ENCODE data around the gene WDR35.
"Not testable (repeated sequence)": the region's sequence is repeated elsewhere in the genome, so short reads cannot be mapped to it uniquely, and the experiment has no call there.

Gene WDR35

DNA sequence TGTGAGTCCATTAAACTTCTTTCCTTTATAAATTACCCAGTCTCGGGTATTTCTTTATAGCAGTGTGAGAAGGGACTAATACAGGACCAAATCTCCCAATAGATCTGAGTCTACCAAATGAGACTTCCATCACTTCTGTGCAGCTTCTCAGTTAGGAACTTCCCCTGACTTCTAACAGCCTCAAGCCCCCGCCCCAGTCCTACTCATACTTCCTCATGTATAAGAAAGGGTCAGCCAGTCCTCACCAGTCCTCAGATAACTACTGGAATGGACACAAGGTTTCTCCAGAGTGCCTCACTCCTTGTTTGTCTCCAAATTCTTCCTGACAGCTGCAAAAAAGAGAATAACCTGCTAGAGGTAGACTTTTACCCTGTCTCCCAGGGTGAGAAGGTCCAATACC, 107.6 kb downstream of the WDR35 start:
- H3K27me3 ChIP-seq (ENCODE audit: control insufficient read depth, insufficient read depth, low read length): no peaks in the 10 kb centered on the region
- no peaks in the 10 kb centered on the region for H3K79me2 ChIP-seq
- H3K4me1 ChIP-seq: no peaks in the 10 kb centered on the region
- H3K4me3 ChIP-seq (ENCODE audit: low read depth, low read length): no peak overlapping the region
- H3K4me2 ChIP-seq (ENCODE audit: low read length): no peak overlapping the region
- no peaks in the 10 kb centered on the region for H3K36me3 ChIP-seq (ENCODE audit: control insufficient read depth, insufficient read depth, low read length)
- no peak overlapping the region for H3K9ac ChIP-seq
- TF ChIP-seq, protein P1, sequence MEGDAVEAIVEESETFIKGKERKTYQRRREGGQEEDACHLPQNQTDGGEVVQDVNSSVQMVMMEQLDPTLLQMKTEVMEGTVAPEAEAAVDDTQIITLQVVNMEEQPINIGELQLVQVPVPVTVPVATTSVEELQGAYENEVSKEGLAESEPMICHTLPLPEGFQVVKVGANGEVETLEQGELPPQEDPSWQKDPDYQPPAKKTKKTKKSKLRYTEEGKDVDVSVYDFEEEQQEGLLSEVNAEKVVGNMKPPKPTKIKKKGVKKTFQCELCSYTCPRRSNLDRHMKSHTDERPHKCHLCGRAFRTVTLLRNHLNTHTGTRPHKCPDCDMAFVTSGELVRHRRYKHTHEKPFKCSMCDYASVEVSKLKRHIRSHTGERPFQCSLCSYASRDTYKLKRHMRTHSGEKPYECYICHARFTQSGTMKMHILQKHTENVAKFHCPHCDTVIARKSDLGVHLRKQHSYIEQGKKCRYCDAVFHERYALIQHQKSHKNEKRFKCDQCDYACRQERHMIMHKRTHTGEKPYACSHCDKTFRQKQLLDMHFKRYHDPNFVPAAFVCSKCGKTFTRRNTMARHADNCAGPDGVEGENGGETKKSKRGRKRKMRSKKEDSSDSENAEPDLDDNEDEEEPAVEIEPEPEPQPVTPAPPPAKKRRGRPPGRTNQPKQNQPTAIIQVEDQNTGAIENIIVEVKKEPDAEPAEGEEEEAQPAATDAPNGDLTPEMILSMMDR (IDR thresholded peaks at IDR 0.05): no peak
- no peak overlapping the region for H2AFZ ChIP-seq
- H3K27ac ChIP-seq: no peak overlapping the region
- H3K9me3 ChIP-seq (ENCODE audit: control insufficient read depth, low read length): no peaks in the 10 kb centered on the region

DNA sequence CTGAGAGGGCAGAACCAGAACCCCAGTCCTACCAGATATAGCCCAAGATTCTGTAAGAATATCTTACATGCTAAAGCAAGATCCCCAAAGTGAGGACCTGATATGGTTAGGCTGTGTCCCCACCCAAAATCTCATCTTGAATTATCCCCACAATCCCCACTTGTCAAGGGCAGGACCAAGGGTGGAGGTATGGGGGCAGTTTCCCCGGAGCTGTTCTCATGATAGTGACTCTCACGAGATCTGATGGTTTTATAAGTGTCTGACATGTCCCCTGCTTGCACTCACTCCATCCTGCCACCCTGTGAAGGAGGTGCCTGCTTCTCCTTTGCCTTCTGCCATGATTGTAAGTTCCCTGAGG, 108.0 kb downstream of the WDR35 start:
- Histone ChIP-seq H3K27me3 (ENCODE audit: control insufficient read depth, insufficient read depth, low read length) (no peaks in the 10 kb centered on the region), H3K9ac (no peak overlapping the region), H3K4me2 (ENCODE audit: low read length) (no peak overlapping the region), H3K4me3 (ENCODE audit: low read depth, low read length) (no peak overlapping the region), H2AFZ (no peak overlapping the region), H3K27ac (no peak overlapping the region), H3K79me2 (no peaks in the 10 kb centered on the region), H3K36me3 (ENCODE audit: control insufficient read depth, insufficient read depth, low read length) (no peaks in the 10 kb centered on the region), H3K9me3 (ENCODE audit: control insufficient read depth, low read length) (no peaks in the 10 kb centered on the region), H3K4me1 (no peaks in the 10 kb centered on the region)
- TF ChIP-seq, protein P1 (IDR thresholded peaks at IDR 0.05): no peak

DNA sequence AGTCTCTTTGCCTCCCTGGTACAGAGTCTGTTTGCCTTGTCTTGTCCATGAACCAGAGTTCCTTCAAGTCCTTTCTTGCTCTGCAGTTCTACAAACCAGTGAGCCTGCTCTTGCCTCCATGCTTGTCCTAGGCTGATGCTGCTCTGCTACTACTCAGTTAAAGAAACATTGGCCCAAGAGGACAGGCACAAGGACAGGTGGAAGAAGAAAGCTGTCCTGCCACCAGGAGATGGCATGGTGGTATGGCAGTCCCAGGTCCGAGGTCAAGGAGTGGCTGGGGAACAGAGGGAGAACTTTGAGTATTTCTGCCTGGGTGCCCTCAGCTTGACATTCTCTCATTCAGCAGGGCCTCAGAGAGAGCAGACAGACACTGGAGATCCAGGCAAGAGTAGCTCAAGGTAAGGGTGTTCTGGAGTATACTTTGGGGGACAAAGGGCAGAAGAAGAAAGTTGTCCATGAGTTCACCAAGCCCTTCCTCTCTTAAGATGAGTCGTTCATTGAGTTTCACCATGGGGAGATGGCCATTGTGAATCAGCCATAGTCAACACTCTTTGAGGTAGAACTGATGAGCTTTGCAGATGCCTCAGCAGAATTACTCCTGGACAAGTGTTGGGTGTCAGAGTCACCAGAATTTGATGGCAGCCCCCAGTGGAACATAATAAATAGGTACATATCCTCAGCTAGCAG, 108.5 kb downstream of the WDR35 start:
- H3K27ac ChIP-seq: no peak overlapping the region

DNA sequence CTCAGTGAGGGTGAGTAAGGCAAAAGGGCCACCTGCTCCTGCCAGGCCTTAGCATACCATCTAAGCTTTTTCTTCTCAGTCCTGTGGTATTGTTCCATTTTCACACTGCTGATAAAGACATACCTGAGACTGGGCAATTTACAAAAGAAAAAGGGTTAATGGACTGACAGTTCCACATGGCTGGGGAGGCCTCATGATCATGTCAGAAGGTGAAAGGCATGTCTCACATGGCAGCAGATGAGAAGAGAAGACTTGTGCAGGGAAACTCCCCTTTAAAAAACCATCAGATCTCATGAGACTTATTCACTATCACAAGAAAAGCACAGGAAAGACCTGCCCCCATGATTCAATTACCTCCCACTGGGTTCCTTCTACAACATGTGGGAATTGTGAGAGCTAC, 109.7 kb downstream of the WDR35 start:
- not testable (repeated sequence) for H3K4me3 ChIP-seq (ENCODE audit: low read depth, low read length); H3K27ac ChIP-seq; H3K4me2 ChIP-seq (ENCODE audit: low read length); H3K27me3 ChIP-seq (ENCODE audit: control insufficient read depth, insufficient read depth, low read length); H3K9ac ChIP-seq; H3K79me2 ChIP-seq; H3K4me1 ChIP-seq; H3K36me3 ChIP-seq (ENCODE audit: control insufficient read depth, insufficient read depth, low read length); H2AFZ ChIP-seq; H3K9me3 ChIP-seq (ENCODE audit: control insufficient read depth, low read length)

More for the DNA sequence above, 108.5 kb downstream of the WDR35 start:
- Histone ChIP-seq H3K4me3 (ENCODE audit: low read depth, low read length) (no peak overlapping the region), H3K4me1 (no peaks in the 10 kb centered on the region), H2AFZ (no peak overlapping the region), H3K36me3 (ENCODE audit: control insufficient read depth, insufficient read depth, low read length) (no peaks in the 10 kb centered on the region), H3K9me3 (ENCODE audit: control insufficient read depth, low read length) (no peaks in the 10 kb centered on the region), H3K79me2 (no peaks in the 10 kb centered on the region), H3K27me3 (ENCODE audit: control insufficient read depth, insufficient read depth, low read length) (no peaks in the 10 kb centered on the region), H3K9ac (no peak overlapping the region), H3K4me2 (ENCODE audit: low read length) (no peak overlapping the region)
- TF ChIP-seq, protein P1 (IDR thresholded peaks at IDR 0.05): no peak

DNA sequence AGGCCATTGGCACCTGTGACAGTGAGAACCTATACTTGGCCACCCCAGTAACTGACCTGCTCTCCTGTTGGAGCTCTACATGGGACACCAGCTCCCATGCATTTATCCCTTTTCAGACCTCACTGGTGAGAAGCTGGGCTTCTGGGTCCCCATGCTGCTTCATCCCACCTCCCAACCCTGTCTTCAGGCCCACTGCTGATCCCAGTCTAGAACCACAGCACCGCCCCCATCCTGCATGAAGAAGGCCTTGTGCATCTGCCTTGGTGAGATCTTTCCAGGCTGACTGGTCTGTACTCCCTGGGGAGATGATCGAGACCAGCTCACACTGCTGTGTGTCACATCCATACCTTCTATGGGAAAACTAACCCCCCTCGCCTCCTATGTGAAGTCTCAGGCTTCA, 110.8 kb downstream of the WDR35 start:
- H2AFZ ChIP-seq: no peak overlapping the region
- H3K9ac ChIP-seq: no peak overlapping the region
- no peak overlapping the region for H3K27ac ChIP-seq
- no peak overlapping the region for H3K4me3 ChIP-seq (ENCODE audit: low read depth, low read length)
- TF ChIP-seq, protein P1 (IDR thresholded peaks at IDR 0.05): no peak
- no peak overlapping the region for H3K4me2 ChIP-seq (ENCODE audit: low read length)
- no peaks in the 10 kb centered on the region for H3K9me3 ChIP-seq (ENCODE audit: control insufficient read depth, low read length)
- H3K4me1 ChIP-seq: no peaks in the 10 kb centered on the region
- H3K79me2 ChIP-seq: no peaks in the 10 kb centered on the region
- H3K27me3 ChIP-seq (ENCODE audit: control insufficient read depth, insufficient read depth, low read length): no peaks in the 10 kb centered on the region
- H3K36me3 ChIP-seq (ENCODE audit: control insufficient read depth, insufficient read depth, low read length): no peaks in the 10 kb centered on the region

Data from parathyroid adenoma (tissue), 2 donors.